HEK293 (cell line): ENCODE measurements around the gene ANOS1.
"Not testable (repeated sequence)": the region's sequence is repeated elsewhere in the genome, so short reads cannot be mapped to it uniquely, and the experiment has no call there.

Experiments
- CTCF ChIA-PET: fragments of 350-600 bp; formaldehyde crosslinking; extraction: SDS; loops from one replicate; lab custom pipeline; 2021; ENCODE audit warnings: antibody characterized with exemption; lab: Yijun Ruan, JAX
- POLR2A ChIA-PET: fragments of 300-600 bp; formaldehyde crosslinking; extraction: SDS; loops from one replicate; lab custom pipeline; 2020; ENCODE audit warnings: antibody characterized with exemption, inconsistent platforms; lab: Yijun Ruan, JAX
- H3K27ac ChIP-seq: fragments of 200-500 bp; sonication (Bioruptor generic); 2 replicates; pipeline ENCODE4 v1.5.1; 2014; ENCODE audit warnings: low read depth, low read length, control low read depth, inconsistent platforms; ENCODE audit errors: extremely low read depth
- H3K36me3 ChIP-seq, 2 experiments: fragments of 200-500 bp in 1 of 2; sonication (Bioruptor generic) in 1 of 2; 1 replicate in 1 of 2; 2 replicates in 1 of 2; pipeline ENCODE4 v1.5.1; 2014 to 2017; ENCODE audit warnings: inconsistent platforms in 2 of 2, low read length in 2 of 2; ENCODE audit not compliant: control insufficient read depth in 2 of 2, insufficient read depth in 1 of 2
- H3K4me1 ChIP-seq: fragments of 200-500 bp; sonication (Bioruptor generic); 2 replicates; pipeline ENCODE4 v1.5.1; 2014; ENCODE audit warnings: mild to moderate bottlenecking, low read length, inconsistent platforms; ENCODE audit not compliant: control insufficient read depth, insufficient read depth
- H3K4me3 ChIP-seq: 2 replicates; pipeline ENCODE4 v1.5.1; 2011; ENCODE audit warnings: low read depth, mild to moderate bottlenecking, control low read depth, low read length, moderate library complexity
- H3K9me3 ChIP-seq: fragments of 200-500 bp; sonication (Bioruptor generic); 2 replicates; pipeline ENCODE4 v1.5.1; 2014; ENCODE audit warnings: low read depth, low read length, inconsistent platforms; ENCODE audit not compliant: control insufficient read depth, insufficient read depth
- BCL11A ChIP-seq: fragments of 450-650 bp; formaldehyde crosslinking; IDR thresholded peaks from 2 replicates; pipeline ENCODE4 v1.5.1; 2016; ENCODE audit warnings: low read depth, missing biosample characterization, missing genetic modification characterization
- ZBTB7A ChIP-seq: fragments of 450-650 bp; formaldehyde crosslinking; IDR thresholded peaks from 2 replicates; pipeline ENCODE4 v1.5.1; 2016; ENCODE audit warnings: low read depth, missing biosample characterization, missing genetic modification characterization
- ZFHX2 ChIP-seq: fragments of 450-650 bp; formaldehyde crosslinking; conservative IDR thresholded peaks from 2 replicates; pipeline ENCODE4 v1.5.1; 2016; ENCODE audit warnings: missing biosample characterization, missing genetic modification characterization
- ZNF114 ChIP-seq: fragments of 450-650 bp; formaldehyde crosslinking; IDR thresholded peaks from 2 replicates; pipeline ENCODE4 v1.5.0; 2017; ENCODE audit warnings: missing biosample characterization, missing genetic modification characterization
- ZNF2 ChIP-seq: fragments of 450-650 bp; formaldehyde crosslinking; IDR thresholded peaks from 2 replicates; pipeline ENCODE4 v1.5.1; 2016; ENCODE audit warnings: missing biosample characterization, missing genetic modification characterization
- ZNF26 ChIP-seq: fragments of 450-650 bp; formaldehyde crosslinking; IDR thresholded peaks from 2 replicates; pipeline ENCODE4 v1.5.1; 2016; ENCODE audit warnings: missing biosample characterization, missing genetic modification characterization
- ZNF324 ChIP-seq: fragments of 450-650 bp; formaldehyde crosslinking; IDR thresholded peaks from 2 replicates; pipeline ENCODE4 v1.5.1; 2016; ENCODE audit warnings: missing biosample characterization, missing genetic modification characterization
- ZNF596 ChIP-seq: fragments of 450-650 bp; IDR thresholded peaks from 2 replicates; pipeline ENCODE4 v1.5.0; 2018; ENCODE audit warnings: missing biosample characterization, mild to moderate bottlenecking, missing genetic modification characterization, moderate library complexity
- ZNF624 ChIP-seq: fragments of 450-650 bp; formaldehyde crosslinking; IDR thresholded peaks from 2 replicates; pipeline ENCODE4 v1.5.1; 2017; ENCODE audit warnings: missing biosample characterization, missing genetic modification characterization
- ZNF639 ChIP-seq: fragments of 450-650 bp; formaldehyde crosslinking; IDR thresholded peaks from 2 replicates; pipeline ENCODE4 v1.5.1; 2016; ENCODE audit warnings: missing biosample characterization, missing genetic modification characterization
- ZNF785 ChIP-seq: fragments of 450-650 bp; formaldehyde crosslinking; IDR thresholded peaks from 2 replicates; pipeline ENCODE4 v1.5.1; 2016; ENCODE audit warnings: missing biosample characterization, missing genetic modification characterization
- ZNF830 ChIP-seq: fragments of 450-650 bp; IDR thresholded peaks from 2 replicates; pipeline ENCODE4 v1.5.0; 2018; ENCODE audit warnings: missing biosample characterization, missing genetic modification characterization, low read depth, mild to moderate bottlenecking, moderate library complexity
- TF ChIP-seq, protein P1 (sequence below): fragments of 450-650 bp; formaldehyde crosslinking; conservative IDR thresholded peaks from 2 replicates; pipeline ENCODE4 v1.5.1; 2016; ENCODE audit warnings: low read depth, missing biosample characterization, missing genetic modification characterization
- TF ChIP-seq, protein P2 (sequence below): fragments of 450-650 bp; formaldehyde crosslinking; IDR thresholded peaks from 2 replicates; pipeline ENCODE4 v1.5.1; 2016; ENCODE audit warnings: missing biosample characterization, missing genetic modification characterization
- TF ChIP-seq, protein P3 (sequence below): fragments of 450-650 bp; formaldehyde crosslinking; IDR thresholded peaks from 2 replicates; pipeline ENCODE4 v1.5.1; 2016; ENCODE audit warnings: missing biosample characterization, missing genetic modification characterization

ANOS1 gene

GRCh38 chrX:8760021-8760420 lies 28.1 kb upstream of the ANOS1 start:
- H3K36me3 ChIP-seq, result no peaks in the 10 kb centered on the region
- CTCF ChIA-PET, result no interaction called here
- H3K9me3 ChIP-seq, result no peaks in the 10 kb centered on the region
- no peaks in the 10 kb centered on the region for H3K4me1 ChIP-seq
- no peak for TF ChIP-seq ZNF114 (tag by site-specific recombination)
- no peak for TF ChIP-seq ZNF830
- TF ChIP-seq ZNF26 (tag by site-specific recombination), result no peak
- no peak for TF ChIP-seq ZNF2 (tag by site-specific recombination)
- no peak for TF ChIP-seq ZNF596
- TF ChIP-seq, protein P1, sequence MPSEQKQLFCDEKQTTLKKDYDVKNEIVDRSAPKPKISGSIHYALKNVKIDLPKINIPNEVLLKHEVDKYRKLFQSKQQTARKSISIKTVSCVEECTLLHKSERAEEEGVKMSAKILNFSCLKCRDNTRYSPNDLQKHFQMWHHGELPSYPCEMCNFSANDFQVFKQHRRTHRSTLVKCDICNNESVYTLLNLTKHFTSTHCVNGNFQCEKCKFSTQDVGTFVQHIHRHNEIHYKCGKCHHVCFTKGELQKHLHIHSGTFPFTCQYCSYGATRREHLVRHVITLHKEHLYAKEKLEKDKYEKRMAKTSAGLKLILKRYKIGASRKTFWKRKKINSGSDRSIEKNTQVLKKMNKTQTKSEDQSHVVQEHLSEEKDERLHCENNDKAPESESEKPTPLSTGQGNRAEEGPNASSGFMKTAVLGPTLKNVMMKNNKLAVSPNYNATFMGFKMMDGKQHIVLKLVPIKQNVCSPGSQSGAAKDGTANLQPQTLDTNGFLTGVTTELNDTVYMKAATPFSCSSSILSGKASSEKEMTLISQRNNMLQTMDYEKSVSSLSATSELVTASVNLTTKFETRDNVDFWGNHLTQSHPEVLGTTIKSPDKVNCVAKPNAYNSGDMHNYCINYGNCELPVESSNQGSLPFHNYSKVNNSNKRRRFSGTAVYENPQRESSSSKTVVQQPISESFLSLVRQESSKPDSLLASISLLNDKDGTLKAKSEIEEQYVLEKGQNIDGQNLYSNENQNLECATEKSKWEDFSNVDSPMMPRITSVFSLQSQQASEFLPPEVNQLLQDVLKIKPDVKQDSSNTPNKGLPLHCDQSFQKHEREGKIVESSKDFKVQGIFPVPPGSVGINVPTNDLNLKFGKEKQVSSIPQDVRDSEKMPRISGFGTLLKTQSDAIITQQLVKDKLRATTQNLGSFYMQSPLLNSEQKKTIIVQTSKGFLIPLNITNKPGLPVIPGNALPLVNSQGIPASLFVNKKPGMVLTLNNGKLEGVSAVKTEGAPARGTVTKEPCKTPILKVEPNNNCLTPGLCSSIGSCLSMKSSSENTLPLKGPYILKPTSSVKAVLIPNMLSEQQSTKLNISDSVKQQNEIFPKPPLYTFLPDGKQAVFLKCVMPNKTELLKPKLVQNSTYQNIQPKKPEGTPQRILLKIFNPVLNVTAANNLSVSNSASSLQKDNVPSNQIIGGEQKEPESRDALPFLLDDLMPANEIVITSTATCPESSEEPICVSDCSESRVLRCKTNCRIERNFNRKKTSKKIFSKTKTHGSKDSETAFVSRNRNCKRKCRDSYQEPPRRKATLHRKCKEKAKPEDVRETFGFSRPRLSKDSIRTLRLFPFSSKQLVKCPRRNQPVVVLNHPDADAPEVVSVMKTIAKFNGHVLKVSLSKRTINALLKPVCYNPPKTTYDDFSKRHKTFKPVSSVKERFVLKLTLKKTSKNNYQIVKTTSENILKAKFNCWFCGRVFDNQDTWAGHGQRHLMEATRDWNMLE, result no peak
- TF ChIP-seq, protein P2, sequence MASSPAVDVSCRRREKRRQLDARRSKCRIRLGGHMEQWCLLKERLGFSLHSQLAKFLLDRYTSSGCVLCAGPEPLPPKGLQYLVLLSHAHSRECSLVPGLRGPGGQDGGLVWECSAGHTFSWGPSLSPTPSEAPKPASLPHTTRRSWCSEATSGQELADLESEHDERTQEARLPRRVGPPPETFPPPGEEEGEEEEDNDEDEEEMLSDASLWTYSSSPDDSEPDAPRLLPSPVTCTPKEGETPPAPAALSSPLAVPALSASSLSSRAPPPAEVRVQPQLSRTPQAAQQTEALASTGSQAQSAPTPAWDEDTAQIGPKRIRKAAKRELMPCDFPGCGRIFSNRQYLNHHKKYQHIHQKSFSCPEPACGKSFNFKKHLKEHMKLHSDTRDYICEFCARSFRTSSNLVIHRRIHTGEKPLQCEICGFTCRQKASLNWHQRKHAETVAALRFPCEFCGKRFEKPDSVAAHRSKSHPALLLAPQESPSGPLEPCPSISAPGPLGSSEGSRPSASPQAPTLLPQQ (tag by site-specific recombination), result no peak
- TF ChIP-seq, protein P3, sequence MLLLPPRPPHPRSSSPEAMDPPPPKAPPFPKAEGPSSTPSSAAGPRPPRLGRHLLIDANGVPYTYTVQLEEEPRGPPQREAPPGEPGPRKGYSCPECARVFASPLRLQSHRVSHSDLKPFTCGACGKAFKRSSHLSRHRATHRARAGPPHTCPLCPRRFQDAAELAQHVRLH (tag by site-specific recombination), result no peak
- TF ChIP-seq ZNF785, result no peak
- TF ChIP-seq ZNF324 (tag by site-specific recombination), result no peak
- TF ChIP-seq ZNF639 (tag by site-specific recombination), result no peak
- no peak for TF ChIP-seq BCL11A (tag by site-specific recombination)
- no peak for TF ChIP-seq ZBTB7A (tag by site-specific recombination)
- TF ChIP-seq ZFHX2 (tag by site-specific recombination), result no peak
- no peak for TF ChIP-seq ZNF624 (tag by site-specific recombination)
- H3K27ac ChIP-seq, result no peak overlapping the region
- H3K4me3 ChIP-seq, result no peak overlapping the region
- POLR2A ChIA-PET, result no interaction called here

DNA sequence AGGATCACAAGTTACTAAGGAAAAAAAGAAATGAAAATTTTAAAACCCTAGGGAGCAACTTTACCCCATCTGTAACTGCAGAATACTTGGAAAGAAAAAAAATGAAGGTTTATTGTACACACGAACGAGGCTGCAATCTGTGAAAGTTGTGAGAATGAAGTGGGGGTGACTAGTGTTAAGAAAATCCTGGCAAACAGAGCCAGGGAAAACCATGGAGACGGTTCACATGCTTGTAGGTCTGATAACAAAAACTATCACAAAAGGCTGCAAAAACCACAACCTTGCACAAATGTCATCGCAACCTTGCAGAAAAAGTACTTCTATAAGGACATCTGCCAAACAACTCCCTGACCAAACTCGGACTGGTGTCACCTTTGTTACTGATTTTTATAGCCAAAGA lies 26.8 kb upstream of the ANOS1 start:
- H3K4me1 ChIP-seq, H3K9me3 ChIP-seq, H3K36me3 ChIP-seq, H3K27ac ChIP-seq, POLR2A ChIA-PET, H3K4me3 ChIP-seq, CTCF ChIA-PET: not testable (repeated sequence)

- H3K36me3 ChIP-seq, H3K9me3 ChIP-seq, H3K4me3 ChIP-seq, CTCF ChIA-PET, H3K4me1 ChIP-seq, H3K27ac ChIP-seq, POLR2A ChIA-PET: not testable (repeated sequence)
Measured at GRCh38 chrX:8757609-8758389, 25.9 kb upstream of the ANOS1 start.
